Measurements from ENCODE around the gene PLEKHG1. TPM values are rescaled to one million over a fixed set of nuclear protein-coding genes. Genes with fewer than 3 reads are reported as not detected.

PLEKHG1 gene
- total RNA-seq, 1 experiment from 2014 or later = not detected

- in situ Hi-C loops (cut with HindIII; ENCODE audit: low sequenced_read_pairs) = no loop called here
- no peak for DNase-seq (ENCODE audit: low spot score)
Observed at GRCh38 chr6:150616586-150616985, 16.9 kb downstream of the PLEKHG1 start.

GRCh38 chr6:150617062-150617461 is 17.4 kb downstream of the PLEKHG1 start:
- in situ Hi-C loops (cut with HindIII; ENCODE audit: low sequenced_read_pairs) = no loop called here
- DNase-seq (ENCODE audit: low spot score) = no peak

- no peak for DNase-seq (ENCODE audit: low spot score)
- in situ Hi-C loops (cut with HindIII; ENCODE audit: low sequenced_read_pairs) = no loop called here
Observed at GRCh38 chr6:150617496-150618460, 18.1 kb downstream of the PLEKHG1 start.

- DNase-seq (ENCODE audit: low spot score) = no peak
- in situ Hi-C loops (cut with HindIII; ENCODE audit: low sequenced_read_pairs) = no loop called here
Observed at GRCh38 chr6:150619275-150619674, 19.6 kb downstream of the PLEKHG1 start.

GRCh38 chr6:150620244-150620643 is 20.6 kb downstream of the PLEKHG1 start:
- in situ Hi-C loops (cut with HindIII; ENCODE audit: low sequenced_read_pairs) = no loop called here
- no peak for DNase-seq (ENCODE audit: low spot score)

- in situ Hi-C loops (cut with HindIII; ENCODE audit: low sequenced_read_pairs) = no loop called here
- DNase-seq (ENCODE audit: low spot score) = no peak
Observed at GRCh38 chr6:150620763-150621162, 21.1 kb downstream of the PLEKHG1 start.

GRCh38 chr6:150622476-150622875 is 22.8 kb downstream of the PLEKHG1 start:
- DNase-seq (ENCODE audit: low spot score) = no peak
- in situ Hi-C loops (cut with HindIII; ENCODE audit: low sequenced_read_pairs) = no loop called here

- in situ Hi-C loops (cut with HindIII; ENCODE audit: low sequenced_read_pairs) = no loop called here
- no peak for DNase-seq (ENCODE audit: low spot score)
Observed at GRCh38 chr6:150622941-150623874, 23.5 kb downstream of the PLEKHG1 start.

- DNase-seq (ENCODE audit: low spot score) = no peak
- in situ Hi-C loops (cut with HindIII; ENCODE audit: low sequenced_read_pairs) = no loop called here
Observed at GRCh38 chr6:150624191-150624590, 24.5 kb downstream of the PLEKHG1 start.

- in situ Hi-C loops (cut with HindIII; ENCODE audit: low sequenced_read_pairs) = no loop called here
- no peak for DNase-seq (ENCODE audit: low spot score)
Observed at GRCh38 chr6:150625927-150626326, 26.2 kb downstream of the PLEKHG1 start.

- no peak for DNase-seq (ENCODE audit: low spot score)
- in situ Hi-C loops (cut with HindIII; ENCODE audit: low sequenced_read_pairs) = no loop called here
Observed at GRCh38 chr6:150627154-150627553, 27.5 kb downstream of the PLEKHG1 start.

GRCh38 chr6:150627585-150628025 is 27.9 kb downstream of the PLEKHG1 start:
- no peak for DNase-seq (ENCODE audit: low spot score)
- in situ Hi-C loops (cut with HindIII; ENCODE audit: low sequenced_read_pairs) = no loop called here

GRCh38 chr6:150628908-150629307 is 29.2 kb downstream of the PLEKHG1 start:
- in situ Hi-C loops (cut with HindIII; ENCODE audit: low sequenced_read_pairs) = no loop called here
- no peak for DNase-seq (ENCODE audit: low spot score)

GRCh38 chr6:150631283-150631983 is 31.7 kb downstream of the PLEKHG1 start:
- DNase-seq (ENCODE audit: low spot score) = no peak
- in situ Hi-C loops (cut with HindIII; ENCODE audit: low sequenced_read_pairs) = no loop called here

GRCh38 chr6:150631984-150632642 is 32.4 kb downstream of the PLEKHG1 start:
- in situ Hi-C loops (cut with HindIII; ENCODE audit: low sequenced_read_pairs) = no loop called here

GRCh38 chr6:150632785-150633485 is 33.2 kb downstream of the PLEKHG1 start:
- in situ Hi-C loops (cut with HindIII; ENCODE audit: low sequenced_read_pairs) = no loop called here
- DNase-seq (ENCODE audit: low spot score) = no peak

More at GRCh38 chr6:150631984-150632642, 32.4 kb downstream of the PLEKHG1 start:
- no peak for DNase-seq (ENCODE audit: low spot score)

GRCh38 chr6:150633486-150633834 is 33.8 kb downstream of the PLEKHG1 start:
- in situ Hi-C loops (cut with HindIII; ENCODE audit: low sequenced_read_pairs) = no loop called here
- DNase-seq (ENCODE audit: low spot score) = no peak
